HT-29 (cell line): ENCODE measurements around the gene STK11. TPM values are rescaled to one million over a fixed set of nuclear protein-coding genes. Genes with fewer than 3 reads are reported as not detected.

Experiments used
- DNase-seq: peaks from one replicate; pipeline ENCODE4 v3.0.0-alpha.2; 2015; ENCODE audit warnings: low spot score
- total RNA-seq: library from RNA; depleted of rRNA; stranded (reverse); fragments of >200 nt; shearing (Covaris generic); gene quantifications from 2 replicates; pipeline ENCODE4 v1.2.3, GENCODE V29; 2014

STK11 gene
- total RNA-seq, 1 experiment from 2014 or later: 101 TPM

GRCh38 chr19:1224047-1224825, 18.7 kb downstream of the STK11 start:
- DNase-seq: no peak

- DNase-seq: no peak
Measured at GRCh38 chr19:1224847-1225246, 19.3 kb downstream of the STK11 start.

GRCh38 chr19:1225440-1226226, 20.1 kb downstream of the STK11 start:
- no peak for DNase-seq

- DNase-seq: no peak
Measured at GRCh38 chr19:1226227-1226518, 20.6 kb downstream of the STK11 start.

- DNase-seq: no peak
Measured at GRCh38 chr19:1226522-1227303, 21.1 kb downstream of the STK11 start.

- peak; percentile 77 for DNase-seq
Measured at GRCh38 chr19:1227304-1228054, 21.9 kb downstream of the STK11 start.

GRCh38 chr19:1228161-1228957, 22.8 kb downstream of the STK11 start:
- DNase-seq: no peak

- no peak for DNase-seq
Measured at GRCh38 chr19:1229056-1229923, 23.7 kb downstream of the STK11 start.

GRCh38 chr19:1229924-1230782, 24.6 kb downstream of the STK11 start:
- no peak for DNase-seq

- no peak for DNase-seq
Measured at GRCh38 chr19:1230783-1231489, 25.4 kb downstream of the STK11 start.

- peak; percentile 69 for DNase-seq
Measured at GRCh38 chr19:1231729-1232637, 26.4 kb downstream of the STK11 start.

- peak; percentile 45 for DNase-seq
Measured at GRCh38 chr19:1232652-1233072, 27.1 kb downstream of the STK11 start.

- peak; percentile 42 for DNase-seq
Measured at GRCh38 chr19:1233115-1233667, 27.6 kb downstream of the STK11 start.

- no peak for DNase-seq
Measured at GRCh38 chr19:1234051-1234954, 28.7 kb downstream of the STK11 start.

GRCh38 chr19:1234955-1235380, 29.4 kb downstream of the STK11 start:
- DNase-seq: no peak
